ENCODE measurements around the gene OTUD3.

GRCh38 chr1:19942088-19942487 lies 59.9 kb downstream of the OTUD3 start:
- no peak for TF ChIP-seq CTCF (IDR thresholded peaks at IDR 0.05)
- TF ChIP-seq POLR2A (IDR thresholded peaks at IDR 0.05), result no peak
